Lung (tissue), 12 donors: ENCODE data around the gene CCNQ. TPM values are rescaled to one million over a fixed set of nuclear protein-coding genes. Genes with fewer than 3 reads are reported as not detected.

Experiments
- ATAC-seq: fragments of 200-7000 bp; cut with Tn5 transposase; one replicate; pipeline ENCODE4 v1.9.1; 2020; ENCODE audit warnings: moderate number of reproducible peaks; ENCODE audit not compliant: insufficient read depth, low FRiP score
- DNase-seq, 3 donors: peaks; one replicate each; pipeline ENCODE4 v3.0.0-alpha.2; 2013 to 2017
- H3K27ac ChIP-seq, 2 donors: one replicate each; pipeline ENCODE4 v1.5.1; 2013; ENCODE audit warnings: mild to moderate bottlenecking in 2 of 2, moderate library complexity in 2 of 2, control low read depth in 1 of 2, inconsistent platforms in 1 of 2, low read depth in 1 of 2, low read length in 1 of 2
- H3K27me3 ChIP-seq, 3 donors: one replicate each; pipeline ENCODE4 v1.5.1; 2013; ENCODE audit warnings: low read length in 2 of 3; ENCODE audit not compliant: control insufficient read depth in 3 of 3, insufficient read depth in 3 of 3
- H3K36me3 ChIP-seq, 4 donors: one replicate each; pipeline ENCODE4 v1.5.1; 2013; ENCODE audit warnings: low read length in 4 of 4, mild to moderate bottlenecking in 1 of 4, moderate library complexity in 1 of 4; ENCODE audit not compliant: control insufficient read depth in 4 of 4, insufficient read depth in 4 of 4
- H3K4me1 ChIP-seq, 5 donors: one replicate each; pipeline ENCODE4 v1.5.1; 2013; ENCODE audit warnings: low read length in 5 of 5, mild to moderate bottlenecking in 2 of 5, moderate library complexity in 1 of 5; ENCODE audit not compliant: control insufficient read depth in 5 of 5, insufficient read depth in 5 of 5
- H3K4me3 ChIP-seq: one replicate; pipeline ENCODE4 v1.5.1; 2013; ENCODE audit warnings: mild to moderate bottlenecking, control low read depth, moderate library complexity
- H3K9ac ChIP-seq, 2 donors: one replicate each; pipeline ENCODE4 v1.5.1; 2013; ENCODE audit warnings: low read length in 2 of 2, control low read depth in 1 of 2; ENCODE audit not compliant: insufficient read depth in 1 of 2
- H3K9me3 ChIP-seq, 4 donors: one replicate each; pipeline ENCODE4 v1.5.1; 2013; ENCODE audit warnings: low read length in 3 of 4, mild to moderate bottlenecking in 1 of 4, moderate library complexity in 1 of 4; ENCODE audit not compliant: control insufficient read depth in 4 of 4, insufficient read depth in 3 of 4
- CTCF ChIP-seq: IDR thresholded peaks from 2 replicates; pipeline ENCODE4 v1.5.1; 2012; ENCODE audit warnings: mild to moderate bottlenecking; ENCODE audit errors: control extremely low read depth, extremely low read depth
- WGBS, 2 donors: extraction: QIAGEN DNeasy Blood & Tissue Kit; methylation state at CpG; one replicate each; pipeline ENCODE4 v1.1.7; 2013; 5-methylcytosine and 5-hydroxymethylcytosine counted together
- polyA plus RNA-seq, 2 donors: library from polyadenylated mRNA; stranded (reverse); fragments of 200-250 nt; gene quantifications; one replicate each; pipeline ENCODE4 v1.2.1, GENCODE V29; 2013
- total RNA-seq, 2 donors: library from RNA; depleted of rRNA in 1 of 2; stranded (reverse); fragments of >200 nt in 1 of 2; gene quantifications; one replicate each; pipeline ENCODE4 v1.2.1, GENCODE V29; 2014 to 2021
- donor health status: control.
- donor health status: control.
- donor health status: Bipolar disorder and iron deficiency.
- donor health status: healthy.
- donor health status: DM: yes; HTN: yes; CAD: no.

CCNQ gene
- total and polyA plus RNA-seq, 4 donors = 14.2 to 46.4 (median 24.9) TPM

GRCh38 chrX:153546386-153546785 lies 52.6 kb downstream of the CCNQ start:
- Histone ChIP-seq H3K27me3 (peaks cover 0 to 11% (median 0%) of the 10 kb centered on the region in 3 donors), H3K9ac (no peak overlapping the region), H3K36me3 (no peaks in the 10 kb centered on the region), H3K4me1 (no peaks in the 10 kb centered on the region), H3K9me3 (peaks cover 0 to 2% (median 0%) of the 10 kb centered on the region in 4 donors), H3K27ac (no peak overlapping the region), H3K4me3 (no peak overlapping the region)
- WGBS, 2 donors = 78 to 97% methylated on average over 5 to 11 of the region's 11 CpGs
- ATAC-seq (no peak), DNase-seq (no peak)
- TF ChIP-seq CTCF = no peak

- H3K27ac ChIP-seq = no peak overlapping the region
- peaks cover 0 to 2% (median 0%) of the 10 kb centered on the region in 4 donors for H3K9me3 ChIP-seq
- no peak overlapping the region for H3K9ac ChIP-seq
- WGBS, 2 donors = 71 to 88% methylated on average over 2 to 8 of the region's 8 CpGs
- H3K4me3 ChIP-seq = no peak overlapping the region
- H3K4me1 ChIP-seq = no peaks in the 10 kb centered on the region
- TF ChIP-seq CTCF = no peak
- ATAC-seq (no peak), DNase-seq (no peak)
- H3K36me3 ChIP-seq = no peaks in the 10 kb centered on the region
- peaks cover 0 to 11% (median 0%) of the 10 kb centered on the region in 3 donors for H3K27me3 ChIP-seq
Observed at GRCh38 chrX:153544727-153545126, 54.2 kb downstream of the CCNQ start.

GRCh38 chrX:153539979-153540358 lies 59.0 kb downstream of the CCNQ start:
- no peak for ATAC-seq
- peaks cover 0 to 5% (median 0%) of the 10 kb centered on the region in 3 donors for H3K27me3 ChIP-seq
- DNase-seq = no peak
- TF ChIP-seq CTCF = no peak
- no peak overlapping the region for H3K9ac ChIP-seq
- no peak overlapping the region for H3K4me3 ChIP-seq
- H3K4me1 ChIP-seq = no peaks in the 10 kb centered on the region
- no peaks in the 10 kb centered on the region for H3K36me3 ChIP-seq
- no peak overlapping the region for H3K27ac ChIP-seq
- 76 to 78% methylated on average over 9 of the region's 9 CpGs for WGBS, 2 donors
- peaks cover 0 to 2% (median 0%) of the 10 kb centered on the region in 4 donors for H3K9me3 ChIP-seq
